ENCODE data around the gene RXRA.

GRCh38 chr9:134408939-134409737 is 82.9 kb downstream of the RXRA start:
- no peak for TF ChIP-seq POLR2AphosphoS5 (IDR thresholded peaks at IDR 0.05)
- no peak for TF ChIP-seq EP300 (IDR thresholded peaks at IDR 0.05)
- TF ChIP-seq CTCF (IDR thresholded peaks at IDR 0.05) = no peak

All from upper lobe of left lung (tissue), 4 donors.